Measurements from ENCODE around the gene SPAG5. TPM values are rescaled to one million over a fixed set of nuclear protein-coding genes. Genes with fewer than 3 reads are reported as not detected.

SPAG5 gene
- total RNA-seq, 1 experiment from 2014 or later, result 113 TPM

DNA sequence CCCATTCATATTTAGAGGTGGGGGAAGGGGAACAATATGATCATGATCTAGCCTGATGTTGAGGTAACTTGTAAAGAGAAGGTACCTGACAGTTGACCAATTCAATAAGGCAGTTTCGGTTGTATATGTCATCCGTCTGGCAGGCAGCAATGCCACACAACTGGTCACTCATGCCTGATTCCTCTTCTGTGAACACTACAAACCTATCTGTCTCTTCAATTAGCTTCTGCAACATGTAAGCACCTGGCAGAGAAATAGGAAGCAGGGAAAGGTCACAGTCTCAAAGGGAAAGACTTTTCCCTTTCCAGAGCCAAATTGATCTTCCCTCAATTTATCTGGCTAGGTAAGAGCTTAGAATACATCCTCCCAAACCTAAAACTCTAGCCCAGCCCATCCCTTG, 25.3 kb upstream of the SPAG5 start:
- H3K4me3 Mint-ChIP-seq (ENCODE audit: unreplicated experiment), result no peak overlapping the region
- ChIA-PET POLR2A (no interaction called here), CTCF (no interaction called here)
- DNase-seq, result no peak
- H3K9me3 Mint-ChIP-seq (ENCODE audit: unreplicated experiment), result no peaks in the 10 kb centered on the region
- Histone ChIP-seq H3K27me3 (replicated peaks; ENCODE audit: control insufficient read depth, insufficient read depth, low read length) (no peaks in the 10 kb centered on the region), H3K9me3 (no peaks in the 10 kb centered on the region), H3K4me3 (ENCODE audit: low read depth, low read length) (no peak overlapping the region), H3K4me1 (no peaks in the 10 kb centered on the region), H3K36me3 (ENCODE audit: control insufficient read depth, insufficient read depth, low read length) (peaks cover 3% of the 10 kb centered on the region)
- no peak overlapping the region for H3K27ac Mint-ChIP-seq (ENCODE audit: unreplicated experiment)
- no peaks in the 10 kb centered on the region for H3K4me1 Mint-ChIP-seq (ENCODE audit: low read depth, unreplicated experiment)
- intact Hi-C loops (cut with micrococcal nuclease; ENCODE audit: unreplicated experiment), result no loop called here
- no peaks in the 10 kb centered on the region for H3K27me3 Mint-ChIP-seq (ENCODE audit: insufficient read depth, unreplicated experiment)
- TF ChIP-seq, protein P1, sequence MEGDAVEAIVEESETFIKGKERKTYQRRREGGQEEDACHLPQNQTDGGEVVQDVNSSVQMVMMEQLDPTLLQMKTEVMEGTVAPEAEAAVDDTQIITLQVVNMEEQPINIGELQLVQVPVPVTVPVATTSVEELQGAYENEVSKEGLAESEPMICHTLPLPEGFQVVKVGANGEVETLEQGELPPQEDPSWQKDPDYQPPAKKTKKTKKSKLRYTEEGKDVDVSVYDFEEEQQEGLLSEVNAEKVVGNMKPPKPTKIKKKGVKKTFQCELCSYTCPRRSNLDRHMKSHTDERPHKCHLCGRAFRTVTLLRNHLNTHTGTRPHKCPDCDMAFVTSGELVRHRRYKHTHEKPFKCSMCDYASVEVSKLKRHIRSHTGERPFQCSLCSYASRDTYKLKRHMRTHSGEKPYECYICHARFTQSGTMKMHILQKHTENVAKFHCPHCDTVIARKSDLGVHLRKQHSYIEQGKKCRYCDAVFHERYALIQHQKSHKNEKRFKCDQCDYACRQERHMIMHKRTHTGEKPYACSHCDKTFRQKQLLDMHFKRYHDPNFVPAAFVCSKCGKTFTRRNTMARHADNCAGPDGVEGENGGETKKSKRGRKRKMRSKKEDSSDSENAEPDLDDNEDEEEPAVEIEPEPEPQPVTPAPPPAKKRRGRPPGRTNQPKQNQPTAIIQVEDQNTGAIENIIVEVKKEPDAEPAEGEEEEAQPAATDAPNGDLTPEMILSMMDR (IDR thresholded peaks at IDR 0.05; ENCODE audit: insufficient read depth in 1 of 2, low read depth in 1 of 2, low read length in 1 of 2, severe bottlenecking in 1 of 2, unreplicated experiment in 1 of 2), result no peak
- no TSS peak for BruUV-seq (replicated peaks)
- H3K36me3 Mint-ChIP-seq (ENCODE audit: insufficient read depth, unreplicated experiment), result peaks cover 71% of the 10 kb centered on the region

DNA sequence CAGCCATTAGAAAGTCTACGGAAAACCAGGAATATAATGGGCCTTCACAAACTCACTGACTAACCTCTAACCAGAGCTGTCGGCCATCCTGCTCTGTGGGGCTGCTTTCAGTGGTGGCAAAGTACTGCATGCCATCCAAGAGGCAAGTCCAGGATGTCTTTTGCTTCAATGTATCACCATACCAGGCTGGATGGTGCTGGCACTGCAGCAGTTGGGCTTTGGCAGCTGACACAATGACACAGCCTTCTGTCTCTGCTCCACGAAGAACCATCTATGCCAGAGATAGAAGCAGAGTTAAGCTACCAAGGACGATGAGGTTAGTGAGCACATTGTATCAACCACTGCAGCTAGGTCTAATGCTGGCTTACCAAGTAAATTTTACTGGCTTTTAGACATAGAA, 24.9 kb upstream of the SPAG5 start:
- Mint-ChIP-seq H3K9me3 (ENCODE audit: unreplicated experiment) (no peaks in the 10 kb centered on the region), H3K4me1 (ENCODE audit: low read depth, unreplicated experiment) (no peaks in the 10 kb centered on the region), H3K27ac (ENCODE audit: unreplicated experiment) (no peak overlapping the region), H3K36me3 (ENCODE audit: insufficient read depth, unreplicated experiment) (peaks cover 76% of the 10 kb centered on the region), H3K4me3 (ENCODE audit: unreplicated experiment) (no peak overlapping the region), H3K27me3 (ENCODE audit: insufficient read depth, unreplicated experiment) (no peaks in the 10 kb centered on the region)
- Histone ChIP-seq H3K9me3 (no peaks in the 10 kb centered on the region), H3K4me1 (no peaks in the 10 kb centered on the region), H3K27me3 (replicated peaks; ENCODE audit: control insufficient read depth, insufficient read depth, low read length) (no peaks in the 10 kb centered on the region), H3K36me3 (ENCODE audit: control insufficient read depth, insufficient read depth, low read length) (peaks cover 5% of the 10 kb centered on the region), H3K4me3 (ENCODE audit: low read depth, low read length) (no peak overlapping the region)
- POLR2A ChIA-PET, result no interaction called here
- no peak for DNase-seq
- CTCF ChIA-PET, result no interaction called here
- TF ChIP-seq, protein P1 (IDR thresholded peaks at IDR 0.05; ENCODE audit: insufficient read depth in 1 of 2, low read depth in 1 of 2, low read length in 1 of 2, severe bottlenecking in 1 of 2, unreplicated experiment in 1 of 2), result no peak
- no TSS peak for BruUV-seq (replicated peaks)
- intact Hi-C loops (cut with micrococcal nuclease; ENCODE audit: unreplicated experiment), result no loop called here

DNA sequence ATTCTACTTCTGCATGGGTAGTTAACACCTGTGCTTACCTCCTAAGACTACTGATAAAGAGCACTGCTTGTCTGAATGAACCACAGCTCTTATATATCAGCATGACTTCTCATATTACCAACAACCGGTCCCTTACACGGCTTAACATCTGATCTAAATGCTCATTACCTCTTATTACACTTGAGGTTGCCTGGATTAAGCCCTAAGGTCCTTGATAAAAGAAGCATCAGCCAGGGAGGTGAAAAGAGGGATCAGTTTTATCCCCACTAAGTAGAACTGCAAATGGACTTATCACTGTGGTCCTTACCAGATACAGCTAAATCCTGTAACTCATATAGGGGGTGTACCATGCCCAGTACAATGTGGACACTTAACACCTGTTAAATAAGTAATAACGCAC, 23.4 kb upstream of the SPAG5 start:
- Mint-ChIP-seq H3K36me3 (ENCODE audit: insufficient read depth, unreplicated experiment) (peaks cover 77% of the 10 kb centered on the region), H3K9me3 (ENCODE audit: unreplicated experiment) (no peaks in the 10 kb centered on the region), H3K4me1 (ENCODE audit: low read depth, unreplicated experiment) (no peaks in the 10 kb centered on the region), H3K27ac (ENCODE audit: unreplicated experiment) (no peak overlapping the region), H3K27me3 (ENCODE audit: insufficient read depth, unreplicated experiment) (no peaks in the 10 kb centered on the region), H3K4me3 (ENCODE audit: unreplicated experiment) (no peak overlapping the region)
- ChIA-PET CTCF (no interaction called here), POLR2A (no interaction called here)
- Histone ChIP-seq H3K9me3 (no peaks in the 10 kb centered on the region), H3K27me3 (replicated peaks; ENCODE audit: control insufficient read depth, insufficient read depth, low read length) (no peaks in the 10 kb centered on the region), H3K36me3 (ENCODE audit: control insufficient read depth, insufficient read depth, low read length) (peaks cover 5% of the 10 kb centered on the region), H3K4me3 (ENCODE audit: low read depth, low read length) (no peak overlapping the region), H3K4me1 (no peaks in the 10 kb centered on the region)
- intact Hi-C loops (cut with micrococcal nuclease; ENCODE audit: unreplicated experiment), result no loop called here
- TF ChIP-seq, protein P1 (IDR thresholded peaks at IDR 0.05; ENCODE audit: insufficient read depth in 1 of 2, low read depth in 1 of 2, low read length in 1 of 2, severe bottlenecking in 1 of 2, unreplicated experiment in 1 of 2), result no peak
- DNase-seq, result no peak
- BruUV-seq (replicated peaks), result no TSS peak

Data from Caco-2 (cell line).